Measurements from ENCODE around the gene SLC51B.
A peak's percentile ranks its signal among the peaks of the same experiment; 100 is the strongest.

SLC51B gene

DNA sequence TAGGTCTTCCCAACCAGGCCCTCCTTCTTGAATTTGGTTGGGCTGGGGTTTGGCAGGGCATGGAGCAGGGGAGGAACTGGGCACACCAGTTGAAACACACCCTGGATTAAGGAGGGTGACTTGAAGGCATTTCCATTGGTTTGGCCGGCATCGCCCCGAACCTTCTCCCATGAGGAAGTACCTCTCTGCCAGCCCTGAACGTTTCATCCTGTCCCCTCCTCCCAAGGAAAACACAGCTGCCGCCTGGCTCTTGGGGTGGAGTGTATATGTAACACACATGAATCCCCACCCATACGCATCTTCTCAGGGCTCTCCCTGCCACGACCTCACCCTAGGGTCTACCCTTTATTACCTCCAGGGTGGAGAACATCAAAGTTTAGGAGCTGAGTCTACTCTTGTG lies 55.3 kb downstream of the SLC51B start:
- H3K27ac ChIP-seq (ENCODE audit: low read length): no peak overlapping the region
- H3K4me3 ChIP-seq (ENCODE audit: low read depth in 1 of 2, low read length in 2 of 2): no peak overlapping the region
- TF ChIP-seq CTCF (IDR thresholded peaks at IDR 0.05; ENCODE audit: borderline replicate concordance, extremely low read depth, low read length, poor library complexity, severe bottlenecking): no peak
- TF ChIP-seq EZH2 (IDR thresholded peaks at IDR 0.05; ENCODE audit: borderline replicate concordance, low read depth, low read length, severe bottlenecking): no peak
- no peak for ATAC-seq (ENCODE audit: insufficient read depth, low read depth)
- DNase-seq: no peak
- no peaks in the 10 kb centered on the region for H3K4me1 ChIP-seq (ENCODE audit: insufficient read depth, low read length)
- H3K9me3 ChIP-seq (ENCODE audit: insufficient read depth, low read length, severe bottlenecking): no peaks in the 10 kb centered on the region
- no peak overlapping the region for H2AFZ ChIP-seq (ENCODE audit: low read depth, low read length)
- no peaks in the 10 kb centered on the region for H3K27me3 ChIP-seq (ENCODE audit: insufficient read depth, low read length, poor library complexity)
- no peaks in the 10 kb centered on the region for H3K79me2 ChIP-seq (ENCODE audit: insufficient read depth, low read length)
- H4K20me1 ChIP-seq (ENCODE audit: insufficient read depth, low read length): no peaks in the 10 kb centered on the region
- H3K4me2 ChIP-seq (ENCODE audit: insufficient read depth, low read length): no peak overlapping the region
- H3K9ac ChIP-seq (ENCODE audit: low read depth, low read length): no peak overlapping the region
- H3K36me3 ChIP-seq (ENCODE audit: insufficient read depth, low read length): peaks cover 39% of the 10 kb centered on the region

DNA sequence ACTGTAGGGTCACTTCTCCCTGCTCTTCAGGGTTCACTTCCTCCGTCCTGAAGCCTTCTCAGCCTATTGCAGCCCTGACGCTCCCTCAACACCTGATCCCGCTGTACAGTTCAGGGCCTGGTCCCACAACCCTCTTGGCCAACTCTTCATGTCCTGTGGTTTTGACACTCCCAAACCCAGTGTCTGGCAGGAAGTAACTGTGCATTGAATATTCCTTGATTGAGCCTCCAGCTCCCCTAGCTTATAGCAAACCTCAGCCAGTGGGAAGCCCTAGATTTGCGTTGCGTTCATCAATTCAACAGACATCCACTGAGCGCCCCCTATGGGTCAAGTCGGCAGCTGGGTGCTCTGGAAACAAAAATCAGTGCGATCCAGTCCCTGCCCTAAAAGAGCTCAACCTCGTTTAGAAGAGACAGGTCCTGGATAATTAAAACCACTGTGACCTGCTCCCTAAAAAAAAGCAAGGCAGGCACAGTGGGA lies 56.3 kb downstream of the SLC51B start:
- DNase-seq (peak; percentile 58), ATAC-seq (ENCODE audit: insufficient read depth, low read depth) (peak; percentile 45; the same call in 1 of the 3 replicates)
- H3K36me3 ChIP-seq (ENCODE audit: insufficient read depth, low read length): peaks cover 47% of the 10 kb centered on the region
- no peak overlapping the region for H2AFZ ChIP-seq (ENCODE audit: low read depth, low read length)
- no peak overlapping the region for H3K27ac ChIP-seq (ENCODE audit: low read length)
- no peak overlapping the region for H3K4me2 ChIP-seq (ENCODE audit: insufficient read depth, low read length)
- H3K4me1 ChIP-seq (ENCODE audit: insufficient read depth, low read length): no peaks in the 10 kb centered on the region
- H3K9ac ChIP-seq (ENCODE audit: low read depth, low read length): no peak overlapping the region
- no peaks in the 10 kb centered on the region for H4K20me1 ChIP-seq (ENCODE audit: insufficient read depth, low read length)
- H3K79me2 ChIP-seq (ENCODE audit: insufficient read depth, low read length): no peaks in the 10 kb centered on the region
- H3K4me3 ChIP-seq (ENCODE audit: low read depth in 1 of 2, low read length in 2 of 2): no peak overlapping the region
- TF ChIP-seq EZH2 (IDR thresholded peaks at IDR 0.05; ENCODE audit: borderline replicate concordance, low read depth, low read length, severe bottlenecking) (no peak), CTCF (IDR thresholded peaks at IDR 0.05; ENCODE audit: borderline replicate concordance, extremely low read depth, low read length, poor library complexity, severe bottlenecking) (peak; percentile 68)
- H3K27me3 ChIP-seq (ENCODE audit: insufficient read depth, low read length, poor library complexity): no peaks in the 10 kb centered on the region
- H3K9me3 ChIP-seq (ENCODE audit: insufficient read depth, low read length, severe bottlenecking): no peaks in the 10 kb centered on the region

GRCh38 chr15:65101891-65102708 lies 56.9 kb downstream of the SLC51B start:
- Histone ChIP-seq H3K4me2 (ENCODE audit: insufficient read depth, low read length) (no peak overlapping the region), H3K79me2 (ENCODE audit: insufficient read depth, low read length) (no peaks in the 10 kb centered on the region), H3K36me3 (ENCODE audit: insufficient read depth, low read length) (peaks cover 47% of the 10 kb centered on the region), H3K9me3 (ENCODE audit: insufficient read depth, low read length, severe bottlenecking) (no peaks in the 10 kb centered on the region), H3K9ac (ENCODE audit: low read depth, low read length) (no peak overlapping the region), H3K27ac (ENCODE audit: low read length) (no peak overlapping the region), H3K4me3 (ENCODE audit: low read depth in 1 of 2, low read length in 2 of 2) (no peak overlapping the region), H3K4me1 (ENCODE audit: insufficient read depth, low read length) (no peaks in the 10 kb centered on the region), H4K20me1 (ENCODE audit: insufficient read depth, low read length) (no peaks in the 10 kb centered on the region), H2AFZ (ENCODE audit: low read depth, low read length) (no peak overlapping the region), H3K27me3 (ENCODE audit: insufficient read depth, low read length, poor library complexity) (no peaks in the 10 kb centered on the region)
- no peak for DNase-seq
- TF ChIP-seq EZH2 (IDR thresholded peaks at IDR 0.05; ENCODE audit: borderline replicate concordance, low read depth, low read length, severe bottlenecking) (no peak), CTCF (IDR thresholded peaks at IDR 0.05; ENCODE audit: borderline replicate concordance, extremely low read depth, low read length, poor library complexity, severe bottlenecking) (no peak)
- ATAC-seq (ENCODE audit: insufficient read depth, low read depth): no peak
